ENCODE results near the gene AGO3.
"Not testable (repeated sequence)": the region's sequence is repeated elsewhere in the genome, so short reads cannot be mapped to it uniquely, and the experiment has no call there.

Gene AGO3

DNA sequence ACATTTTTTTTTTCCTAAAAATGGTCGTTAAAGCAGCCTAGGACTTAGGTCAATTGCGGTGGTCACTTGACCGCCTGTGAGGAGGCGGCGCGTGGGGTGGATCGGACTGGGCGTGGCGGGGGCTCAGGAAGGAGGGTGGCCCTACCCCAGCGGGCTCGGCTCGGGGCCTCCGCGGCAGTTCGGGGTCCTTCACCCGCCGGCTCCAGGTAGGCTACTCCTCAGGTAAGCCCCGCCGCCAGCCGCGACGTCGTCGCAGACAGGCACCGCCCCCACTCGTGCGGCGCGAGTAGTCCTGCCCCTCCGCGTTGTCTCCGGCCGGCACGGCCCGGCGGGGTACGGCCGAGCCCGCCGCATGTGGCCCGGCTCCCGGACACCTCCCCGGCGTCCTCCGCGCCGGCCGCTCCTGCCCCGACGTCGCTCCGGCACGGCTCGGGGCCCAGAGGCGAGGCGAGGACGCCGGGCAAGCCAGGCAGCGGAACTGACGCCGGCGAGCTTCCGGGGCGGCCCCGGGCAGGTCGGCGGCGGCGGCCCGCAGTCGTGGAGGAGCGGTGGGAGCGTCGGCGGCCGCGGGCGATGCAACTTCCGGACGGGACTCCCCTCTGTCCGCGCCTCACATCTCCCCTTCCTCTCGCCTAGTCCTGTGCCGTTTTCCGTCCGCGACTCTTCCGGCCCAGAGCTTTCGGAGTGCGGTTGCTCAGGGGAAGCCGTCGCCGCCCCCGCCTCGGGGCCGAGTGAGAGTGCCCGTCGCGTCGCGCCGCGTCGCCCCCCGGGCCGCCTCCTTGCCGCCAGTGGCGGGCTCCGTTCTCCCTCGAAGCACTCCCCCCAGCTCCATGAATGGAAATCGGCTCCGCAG, at the start of gene AGO3:
Gene AGO3, plus strand, starts transcription at position 513 of the 853 bp plus-strand sequence. Its CDS starts 322 bp downstream, at position 835.
- DNase-seq = peak; percentile 91
- Mint-ChIP-seq H3K4me3 (peak within 1 kb of the TSS; percentile 90), H3K4me1 (peaks cover 34% of the 10 kb centered on the region), H3K9me3 (no peaks in the 10 kb centered on the region), H3K27me3 (no peaks in the 10 kb centered on the region), H3K27ac (peak within 1 kb of the TSS; percentile 98), H3K36me3 (peaks cover 1% of the 10 kb centered on the region)
- CTCF ChIA-PET = interaction anchor here (0.6 to 2.0 kb wide), 4 partner anchors 25 to 159 kb away, joined by 3 to 9 read pairs (median 4); partner anchors contain the start of gene AGO1

DNA sequence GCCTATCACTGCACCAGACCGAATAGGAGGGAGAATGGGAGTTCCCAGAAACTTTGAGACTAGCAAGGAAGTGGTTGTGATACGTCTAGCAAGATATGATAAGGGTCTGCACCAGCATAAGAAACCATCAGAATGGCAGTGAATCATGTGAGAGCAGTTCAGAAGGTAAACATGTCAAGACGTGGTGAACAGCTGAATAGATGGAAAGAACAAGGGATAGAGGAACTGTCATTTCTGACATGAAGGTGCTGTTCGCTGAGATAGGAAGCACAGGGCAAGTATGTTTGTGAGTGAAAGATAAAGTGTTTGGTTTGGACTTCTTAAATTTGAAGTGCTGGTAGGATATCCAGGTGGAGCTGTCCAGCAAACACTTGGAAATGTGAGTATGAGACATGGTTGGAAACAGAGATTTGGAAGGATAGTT, 49.0 kb upstream of the AGO3 start:
- DNase-seq = no peak
- no peaks in the 10 kb centered on the region for H3K36me3 Mint-ChIP-seq
- H3K27ac Mint-ChIP-seq = no peak overlapping the region
- peaks cover 35% of the 10 kb centered on the region for H3K4me1 Mint-ChIP-seq
- CTCF ChIA-PET = interaction anchor here (0.8 to 2.2 kb wide), 6 partner anchors 9 to 253 kb away, joined by 3 to 9 read pairs (median 5); partner anchors contain the start of gene AGO3
- H3K27me3 Mint-ChIP-seq = peaks cover 12% of the 10 kb centered on the region
- peak overlapping the region; percentile 94 for H3K4me3 Mint-ChIP-seq
- no peaks in the 10 kb centered on the region for H3K9me3 Mint-ChIP-seq

DNA sequence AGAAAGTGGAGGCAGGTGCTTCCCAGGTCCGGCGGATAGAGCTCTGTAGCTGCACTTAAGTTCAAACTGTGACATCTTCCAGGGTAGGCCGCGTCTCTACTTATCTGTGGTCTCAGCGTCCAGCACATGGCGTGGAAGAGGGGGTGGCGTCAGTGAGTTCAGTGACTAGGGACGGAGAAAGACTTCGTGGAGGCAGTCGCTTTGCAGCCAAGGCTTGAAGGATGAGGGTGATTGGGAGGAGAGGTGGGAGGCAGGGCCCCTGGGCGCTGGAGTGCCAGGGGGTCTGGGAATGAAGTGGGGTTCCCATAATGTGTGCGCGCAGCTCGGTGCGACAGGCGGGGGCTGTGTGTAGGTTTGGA, 48.3 kb upstream of the AGO3 start:
- no peak overlapping the region for H3K27ac Mint-ChIP-seq
- peak overlapping the region; percentile 94 for H3K4me3 Mint-ChIP-seq
- CTCF ChIA-PET = interaction anchor here (0.8 to 2.2 kb wide), 9 partner anchors 10 to 253 kb away, joined by 3 to 9 read pairs (median 4); partner anchors contain the start of gene AGO3
- H3K27me3 Mint-ChIP-seq = peaks cover 12% of the 10 kb centered on the region
- no peak for DNase-seq
- H3K36me3 Mint-ChIP-seq = no peaks in the 10 kb centered on the region
- peaks cover 42% of the 10 kb centered on the region for H3K4me1 Mint-ChIP-seq
- no peaks in the 10 kb centered on the region for H3K9me3 Mint-ChIP-seq

DNA sequence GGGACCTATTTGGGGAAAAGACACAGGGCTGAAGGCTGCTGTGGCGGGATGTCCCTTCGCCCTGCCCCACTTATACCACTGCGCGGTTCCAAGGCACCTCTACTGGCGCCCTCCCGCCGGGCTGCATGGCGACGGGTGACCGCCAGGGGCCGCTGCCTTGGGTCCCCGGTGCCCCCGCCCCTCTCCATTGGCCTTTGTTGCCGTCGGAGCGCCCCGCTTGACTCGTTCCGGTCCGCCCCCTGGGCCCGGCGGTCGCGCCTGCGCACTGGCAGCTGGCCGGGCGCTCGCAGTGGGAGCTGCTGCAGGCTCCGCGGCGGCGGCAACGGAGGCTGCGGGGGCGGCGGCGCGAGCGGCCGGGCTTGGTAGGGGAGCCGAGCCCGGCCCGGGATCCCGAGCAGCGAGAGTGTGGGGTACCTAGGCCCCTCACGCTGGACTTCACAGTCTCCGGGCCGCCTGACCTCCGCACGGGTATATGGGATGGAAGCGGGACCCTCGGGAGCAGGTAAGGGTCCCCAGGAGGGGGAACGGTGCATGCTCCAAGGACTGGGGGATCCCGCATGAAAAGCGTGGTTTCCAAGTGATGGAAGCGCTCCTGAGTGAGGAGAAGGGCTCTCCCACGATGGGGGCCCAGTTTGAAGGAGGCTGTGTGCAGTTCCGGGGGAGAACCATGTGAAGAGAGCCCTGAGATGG, 47.8 kb upstream of the AGO3 start, which contains the start of gene AGO1:
Gene AGO1, plus strand, starts transcription at position 265 of the 690 bp plus-strand sequence. Its CDS starts 213 bp downstream, at position 478.
- Mint-ChIP-seq H3K36me3 (no peaks in the 10 kb centered on the region), H3K27me3 (peaks cover 12% of the 10 kb centered on the region), H3K27ac (peak within 1 kb of the TSS; percentile 47), H3K4me1 (peaks cover 46% of the 10 kb centered on the region), H3K9me3 (no peaks in the 10 kb centered on the region), H3K4me3 (peak within 1 kb of the TSS; percentile 94)
- CTCF ChIA-PET = interaction anchor here (0.7 to 2.2 kb wide), 8 partner anchors 10 to 203 kb away, joined by 3 to 9 read pairs (median 5); partner anchors contain the start of gene AGO3
- peak; percentile 97 for DNase-seq

DNA sequence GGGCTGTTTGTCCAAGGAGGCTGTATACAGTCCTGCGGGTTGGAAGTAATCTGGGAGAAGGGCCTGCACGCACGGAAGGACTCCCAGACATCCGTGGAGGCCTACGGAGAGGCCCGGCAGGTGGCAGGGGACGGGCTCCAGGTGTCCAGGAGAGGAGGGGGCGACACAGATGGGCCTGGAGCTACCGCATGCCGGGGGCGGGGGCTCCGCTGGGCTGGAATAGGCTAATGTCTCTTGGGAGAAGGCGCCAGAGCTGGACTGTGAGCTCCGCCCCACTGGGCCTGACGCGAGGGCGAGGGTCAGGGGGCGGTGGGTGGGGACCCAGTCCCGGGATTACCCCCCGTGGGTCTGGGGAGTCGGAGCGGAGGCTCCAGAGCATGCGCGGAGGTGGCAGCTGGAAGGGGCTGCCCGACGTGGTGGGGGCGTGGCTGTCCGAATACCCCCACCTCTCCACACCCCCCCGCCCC, 47.2 kb upstream of the AGO3 start:
- Mint-ChIP-seq H3K27ac (peak overlapping the region; percentile 47), H3K4me3 (peak overlapping the region; percentile 94), H3K4me1 (peaks cover 46% of the 10 kb centered on the region), H3K27me3 (peaks cover 12% of the 10 kb centered on the region), H3K36me3 (peaks cover 3% of the 10 kb centered on the region), H3K9me3 (no peaks in the 10 kb centered on the region)
- CTCF ChIA-PET = interaction anchor here (0.7 to 2.2 kb wide), 8 partner anchors 11 to 202 kb away, joined by 3 to 9 read pairs (median 5); partner anchors contain the start of gene AGO3
- DNase-seq = peak; percentile 67

DNA sequence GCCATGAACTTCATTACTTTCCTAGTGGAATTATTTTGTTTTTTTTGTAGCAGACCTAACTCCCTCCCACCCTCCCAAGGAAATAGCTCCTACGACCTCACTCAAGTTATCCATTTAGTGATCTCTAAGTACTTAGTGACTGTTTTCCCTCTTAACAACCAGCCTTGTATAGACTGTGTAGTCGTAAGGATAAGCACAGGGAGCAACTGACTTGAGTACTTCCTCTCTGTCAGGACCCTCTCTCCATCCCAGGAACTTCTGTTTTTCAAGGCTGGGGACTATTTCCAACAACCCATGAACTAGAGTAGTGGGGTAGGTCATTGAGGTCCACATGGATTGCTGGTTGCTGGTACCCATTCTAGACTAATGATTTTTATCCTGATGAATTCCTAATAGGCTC, 46.0 kb upstream of the AGO3 start:
- H3K4me1 Mint-ChIP-seq = peaks cover 46% of the 10 kb centered on the region
- CTCF ChIA-PET = no interaction called here
- peaks cover 7% of the 10 kb centered on the region for H3K36me3 Mint-ChIP-seq

DNA sequence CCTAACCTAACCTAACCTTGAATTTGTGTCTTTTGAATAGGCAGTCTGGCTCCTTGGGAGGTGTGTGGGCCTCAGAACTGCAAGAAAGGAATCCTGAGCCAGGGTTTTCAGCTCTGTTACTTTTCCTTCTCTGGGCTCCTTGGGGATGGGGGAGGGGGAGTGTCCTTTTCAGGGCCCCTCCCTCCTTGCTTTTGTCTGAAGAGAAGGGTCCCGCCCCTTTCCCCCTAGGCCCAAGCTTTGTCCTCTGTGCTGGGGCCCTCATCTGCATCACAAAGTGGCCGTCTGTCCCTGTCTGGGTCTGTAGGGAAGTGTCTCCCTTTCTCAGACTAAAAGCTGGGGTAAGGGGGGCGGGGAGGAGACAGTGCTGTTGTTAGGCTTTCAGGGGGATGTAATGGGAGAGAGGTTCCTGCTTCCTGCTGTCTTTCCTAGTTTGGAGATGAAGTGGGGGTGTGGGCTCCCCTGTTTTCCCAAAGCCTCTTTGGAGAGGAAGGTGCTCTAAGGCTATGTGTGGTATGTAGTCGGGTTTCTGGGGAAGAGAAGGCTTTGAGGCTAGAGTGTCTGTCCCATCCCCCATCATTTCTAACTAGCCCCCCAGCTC, 44.8 kb upstream of the AGO3 start:
- Mint-ChIP-seq H3K4me1 (peaks cover 44% of the 10 kb centered on the region), H3K27me3 (peaks cover 11% of the 10 kb centered on the region), H3K27ac (no peak overlapping the region)

More for the DNA sequence above, 46.0 kb upstream of the AGO3 start:
- peaks cover 12% of the 10 kb centered on the region for H3K27me3 Mint-ChIP-seq
- no peak overlapping the region for H3K27ac Mint-ChIP-seq
- DNase-seq = no peak
- peak overlapping the region; percentile 50 for H3K4me3 Mint-ChIP-seq
- H3K9me3 Mint-ChIP-seq = no peaks in the 10 kb centered on the region

DNA sequence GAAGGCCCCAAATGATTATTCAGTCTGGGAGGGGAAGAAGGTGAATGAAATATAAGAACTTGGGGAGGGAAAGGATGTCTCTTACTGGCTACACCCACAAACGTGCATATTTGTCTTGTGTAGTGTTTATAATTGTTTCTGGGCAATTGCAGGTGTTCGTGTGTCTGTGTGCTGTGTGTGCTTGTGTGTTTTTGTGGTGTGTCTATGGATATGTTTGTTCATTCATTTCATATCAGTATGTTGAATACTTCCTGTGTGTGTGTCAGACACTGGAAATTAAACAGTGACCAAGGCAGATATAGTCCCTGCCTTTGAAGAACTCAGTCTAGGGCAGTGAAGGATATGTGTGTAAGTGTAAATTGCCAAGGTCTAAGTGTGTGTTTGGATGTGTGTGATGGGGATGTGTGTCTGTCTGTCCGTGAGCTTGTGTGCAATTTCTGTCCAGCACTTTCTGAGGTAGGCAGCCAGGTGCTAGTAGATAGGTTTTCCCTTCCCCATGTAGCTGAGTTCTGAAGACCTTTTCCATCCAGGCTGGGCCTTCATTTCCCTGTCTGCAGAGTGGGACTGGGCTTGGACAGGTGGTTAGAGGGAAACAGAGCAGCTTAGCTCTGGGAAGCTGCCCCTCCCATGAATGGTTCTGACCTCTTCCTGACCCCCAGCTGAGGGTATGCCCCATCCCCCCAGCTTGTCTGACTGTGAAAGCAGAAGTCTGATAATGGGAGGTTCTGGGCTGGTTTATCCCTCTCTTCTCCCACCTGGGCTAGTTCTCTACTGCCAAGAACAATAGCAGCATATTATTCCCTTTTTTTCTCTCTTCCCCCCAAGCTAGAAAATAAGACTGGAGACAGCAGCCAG, 44.1 kb upstream of the AGO3 start:
- no peak overlapping the region for H3K27ac Mint-ChIP-seq
- H3K4me3 Mint-ChIP-seq = no peak overlapping the region
- CTCF ChIA-PET = interaction anchor here (1.0 kb wide), 1 partner anchor 248 kb away, joined by 3 read pairs; no protein-coding TSS in a partner anchor
- H3K36me3 Mint-ChIP-seq = peaks cover 15% of the 10 kb centered on the region
- DNase-seq = no peak
- H3K9me3 Mint-ChIP-seq = no peaks in the 10 kb centered on the region
- H3K27me3 Mint-ChIP-seq = peaks cover 4% of the 10 kb centered on the region
- peaks cover 40% of the 10 kb centered on the region for H3K4me1 Mint-ChIP-seq

More for the DNA sequence above, 44.8 kb upstream of the AGO3 start:
- Mint-ChIP-seq H3K4me3 (no peak overlapping the region), H3K9me3 (no peaks in the 10 kb centered on the region), H3K36me3 (peaks cover 14% of the 10 kb centered on the region)
- CTCF ChIA-PET = no interaction called here
- no peak for DNase-seq

DNA sequence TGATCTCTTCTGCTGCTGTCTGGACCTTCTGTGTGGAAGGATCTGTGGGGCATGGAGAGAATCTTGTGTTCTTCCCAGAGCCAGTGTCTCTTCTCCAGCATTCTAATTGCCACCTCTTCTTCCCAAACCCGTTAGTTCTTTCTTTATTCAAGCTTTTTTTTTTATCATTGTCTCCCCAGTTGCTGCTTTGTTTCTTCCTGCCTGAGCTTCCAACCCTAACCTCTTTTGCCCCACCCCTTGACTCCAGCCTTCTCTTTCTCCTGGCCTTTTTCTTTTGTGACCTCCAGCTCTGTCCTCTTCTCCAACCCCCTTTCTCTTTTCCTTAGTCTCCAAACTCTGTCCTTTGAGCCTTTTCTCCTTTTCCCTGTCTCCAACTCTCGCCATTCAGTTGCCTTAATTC, 43.4 kb upstream of the AGO3 start:
- no peak for DNase-seq
- no peaks in the 10 kb centered on the region for H3K27me3 Mint-ChIP-seq
- H3K4me3 Mint-ChIP-seq = no peak overlapping the region
- peaks cover 33% of the 10 kb centered on the region for H3K4me1 Mint-ChIP-seq
- H3K36me3 Mint-ChIP-seq = peaks cover 15% of the 10 kb centered on the region
- H3K27ac Mint-ChIP-seq = peak overlapping the region; percentile 16
- CTCF ChIA-PET = interaction anchor here (1.0 kb wide), 1 partner anchor 247 kb away, joined by 3 read pairs; no protein-coding TSS in a partner anchor
- no peaks in the 10 kb centered on the region for H3K9me3 Mint-ChIP-seq

DNA sequence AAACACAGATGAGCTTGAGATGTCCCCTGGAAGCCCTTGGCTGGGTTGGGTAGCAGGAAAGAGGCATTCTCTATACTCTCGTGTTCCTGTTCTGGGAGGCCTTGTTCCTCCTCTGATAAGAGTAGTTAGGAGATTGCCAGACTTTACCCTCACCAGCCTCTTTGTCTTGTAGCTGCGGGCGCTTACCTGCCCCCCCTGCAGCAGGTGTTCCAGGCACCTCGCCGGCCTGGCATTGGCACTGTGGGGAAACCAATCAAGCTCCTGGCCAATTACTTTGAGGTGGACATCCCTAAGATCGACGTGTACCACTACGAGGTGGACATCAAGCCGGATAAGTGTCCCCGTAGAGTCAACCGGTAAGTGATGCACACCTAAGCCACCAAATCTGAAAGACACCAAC, 42.6 kb upstream of the AGO3 start:
- H3K9me3 Mint-ChIP-seq = no peaks in the 10 kb centered on the region
- no peak overlapping the region for H3K4me3 Mint-ChIP-seq
- CTCF ChIA-PET = no interaction called here
- H3K27ac Mint-ChIP-seq = no peak overlapping the region
- H3K27me3 Mint-ChIP-seq = no peaks in the 10 kb centered on the region
- no peak for DNase-seq
- H3K4me1 Mint-ChIP-seq = peaks cover 30% of the 10 kb centered on the region
- peaks cover 17% of the 10 kb centered on the region for H3K36me3 Mint-ChIP-seq

DNA sequence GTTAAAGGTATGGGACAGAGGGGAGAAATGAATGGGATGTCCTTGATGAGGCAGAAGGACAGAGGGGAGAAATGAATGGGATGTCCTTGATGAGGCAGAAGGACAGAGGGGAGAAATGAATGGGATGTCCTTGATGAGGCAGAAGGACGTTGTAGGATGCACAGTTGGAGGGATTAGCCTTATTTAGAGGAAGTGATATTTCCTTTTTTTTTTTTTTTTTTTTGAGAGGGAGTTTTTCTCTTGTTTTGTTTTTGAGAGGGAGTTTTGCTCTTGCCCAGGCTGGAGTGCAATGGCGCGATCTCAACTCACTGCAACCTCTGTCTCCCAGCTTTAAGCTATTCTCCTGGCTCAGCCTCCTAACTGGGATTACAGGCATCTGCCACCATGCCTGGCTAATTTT, 41.9 kb upstream of the AGO3 start:
- H3K27me3 Mint-ChIP-seq, H3K4me3 Mint-ChIP-seq, CTCF ChIA-PET, H3K27ac Mint-ChIP-seq, H3K9me3 Mint-ChIP-seq, DNase-seq: not testable (repeated sequence)
- Mint-ChIP-seq H3K36me3 (peaks cover 22% of the 10 kb centered on the region), H3K4me1 (peaks cover 26% of the 10 kb centered on the region)

DNA sequence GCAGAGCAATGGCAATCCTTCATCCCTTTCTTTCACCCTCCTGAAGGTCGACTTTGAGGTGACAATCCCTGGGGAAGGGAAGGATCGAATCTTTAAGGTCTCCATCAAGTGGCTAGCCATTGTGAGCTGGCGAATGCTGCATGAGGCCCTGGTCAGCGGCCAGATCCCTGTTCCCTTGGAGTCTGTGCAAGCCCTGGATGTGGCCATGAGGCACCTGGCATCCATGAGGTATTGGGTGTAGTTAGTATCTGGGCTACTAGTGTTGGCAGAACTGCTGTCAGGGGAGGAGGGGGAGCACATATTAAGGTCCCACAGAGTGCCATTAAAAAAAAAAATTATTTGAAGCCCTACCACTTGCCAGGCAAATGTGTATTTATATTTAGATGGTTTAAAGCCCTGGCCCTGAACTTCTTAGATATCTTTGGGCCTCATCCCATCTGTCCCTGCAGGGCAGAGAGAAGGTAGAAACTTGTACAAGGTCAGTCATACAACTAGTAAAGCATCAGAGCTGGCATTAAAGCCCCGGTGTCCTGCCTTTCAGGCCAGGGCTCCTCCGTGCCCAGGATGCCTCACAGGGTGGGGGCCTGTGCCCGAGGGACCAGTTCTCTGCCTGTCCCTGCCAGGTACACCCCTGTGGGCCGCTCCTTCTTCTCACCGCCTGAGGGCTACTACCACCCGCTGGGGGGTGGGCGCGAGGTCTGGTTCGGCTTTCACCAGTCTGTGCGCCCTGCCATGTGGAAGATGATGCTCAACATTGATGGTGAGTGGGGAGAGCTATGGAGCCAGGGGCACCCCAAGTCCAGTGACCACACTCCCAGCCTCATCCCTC, 37.6 kb upstream of the AGO3 start:
- Mint-ChIP-seq H3K4me1 (no peaks in the 10 kb centered on the region), H3K36me3 (peaks cover 27% of the 10 kb centered on the region), H3K27ac (no peak overlapping the region), H3K4me3 (no peak overlapping the region), H3K9me3 (no peaks in the 10 kb centered on the region), H3K27me3 (no peaks in the 10 kb centered on the region)
- CTCF ChIA-PET = no interaction called here
- no peak for DNase-seq
